ENCODE results near the gene C1QB.

Gene C1QB

DNA sequence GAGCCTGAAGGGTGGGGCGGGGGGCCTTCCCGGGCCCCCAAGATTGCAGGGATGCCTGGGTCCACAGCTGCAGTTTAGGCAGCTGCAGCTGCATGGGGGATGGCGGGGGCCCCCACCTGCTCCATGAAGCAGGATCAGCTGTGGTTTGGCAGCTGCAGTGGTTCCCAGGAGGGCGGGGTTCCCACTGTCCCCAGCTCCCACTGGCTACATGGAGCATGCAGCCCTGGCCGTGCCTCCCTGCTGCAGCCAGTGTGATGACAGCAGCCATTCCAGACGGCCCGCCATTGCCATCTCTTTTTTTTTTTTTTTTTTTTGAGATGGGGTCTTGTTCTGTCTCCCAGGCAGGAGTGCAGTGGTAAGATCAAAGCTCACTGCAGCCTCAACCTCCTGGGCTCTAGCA, 17.6 kb upstream of the C1QB start:
- DNase-seq: no peak

- DNase-seq: no peak
Observed at GRCh38 chr1:22636353-22636752, 16.7 kb upstream of the C1QB start, which contains the start of gene C1QA. Gene C1QA (plus strand): TSS chr1:22636628. CDS start chr1:22637617, 989 bp downstream.

GRCh38 chr1:22636927-22637326, 16.1 kb upstream of the C1QB start:
- DNase-seq: no peak

DNA sequence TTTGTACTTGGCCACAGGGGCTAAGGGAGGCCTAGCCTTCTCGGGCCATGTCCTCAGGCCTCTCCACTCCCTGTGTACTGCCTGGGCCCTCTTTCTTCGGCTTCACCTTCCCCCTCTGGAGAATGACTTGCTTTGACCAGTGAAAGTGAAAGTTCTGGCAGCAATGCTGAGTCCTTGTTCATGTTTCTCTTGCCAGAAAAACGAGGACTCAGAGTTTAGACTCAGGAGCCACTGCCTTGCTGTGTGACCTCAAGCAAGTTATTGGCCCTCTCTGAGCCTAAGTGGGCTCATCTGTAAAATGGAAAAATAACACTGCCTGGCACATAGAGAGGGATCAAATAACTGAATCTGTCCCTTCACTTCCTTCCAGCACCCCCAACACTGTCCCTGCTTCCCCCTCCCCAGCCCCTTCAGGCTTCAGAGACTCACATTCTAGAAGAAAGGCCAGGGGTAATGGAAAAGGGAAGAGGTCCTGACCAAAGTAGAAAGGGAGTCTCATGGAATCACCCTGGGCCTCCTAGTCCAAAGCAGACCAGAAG, 15.1 kb upstream of the C1QB start:
- no peak for DNase-seq

DNA sequence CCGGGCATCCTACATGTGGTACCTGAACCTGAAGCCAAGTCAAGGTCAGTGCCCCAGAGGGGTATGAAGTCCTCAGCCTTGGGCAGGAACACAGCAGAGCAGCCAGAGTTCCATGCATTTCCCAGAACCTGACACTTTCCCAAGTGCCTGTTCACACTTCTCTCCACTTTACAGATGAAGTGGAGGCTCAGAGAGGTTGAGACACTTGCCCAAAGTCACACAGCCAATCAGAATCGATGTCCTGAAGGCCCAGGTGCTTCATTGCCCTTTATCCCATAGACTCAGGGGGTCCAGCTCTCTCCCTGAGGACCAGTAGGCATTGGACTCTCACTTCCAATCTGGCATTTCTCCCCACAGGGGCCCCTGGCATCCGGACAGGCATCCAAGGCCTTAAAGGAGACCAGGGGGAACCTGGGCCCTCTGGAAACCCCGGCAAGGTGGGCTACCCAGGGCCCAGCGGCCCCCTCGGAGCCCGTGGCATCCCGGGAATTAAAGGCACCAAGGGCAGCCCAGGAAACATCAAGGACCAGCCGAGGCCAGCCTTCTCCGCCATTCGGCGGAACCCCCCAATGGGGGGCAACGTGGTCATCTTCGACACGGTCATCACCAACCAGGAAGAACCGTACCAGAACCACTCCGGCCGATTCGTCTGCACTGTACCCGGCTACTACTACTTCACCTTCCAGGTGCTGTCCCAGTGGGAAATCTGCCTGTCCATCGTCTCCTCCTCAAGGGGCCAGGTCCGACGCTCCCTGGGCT, 14.4 kb upstream of the C1QB start:
- no peak for DNase-seq

GRCh38 chr1:22639286-22639685, 13.8 kb upstream of the C1QB start:
- DNase-seq: no peak

GRCh38 chr1:22641247-22641646, 11.8 kb upstream of the C1QB start:
- no peak for DNase-seq

GRCh38 chr1:22641906-22642636, 11.0 kb upstream of the C1QB start:
- no peak for DNase-seq

- DNase-seq: no peak
Observed at GRCh38 chr1:22643381-22643780, 9.7 kb upstream of the C1QB start, which contains the start of gene C1QC. Gene C1QC (plus strand): TSS chr1:22643633. CDS start chr1:22644024, 391 bp downstream.

DNA sequence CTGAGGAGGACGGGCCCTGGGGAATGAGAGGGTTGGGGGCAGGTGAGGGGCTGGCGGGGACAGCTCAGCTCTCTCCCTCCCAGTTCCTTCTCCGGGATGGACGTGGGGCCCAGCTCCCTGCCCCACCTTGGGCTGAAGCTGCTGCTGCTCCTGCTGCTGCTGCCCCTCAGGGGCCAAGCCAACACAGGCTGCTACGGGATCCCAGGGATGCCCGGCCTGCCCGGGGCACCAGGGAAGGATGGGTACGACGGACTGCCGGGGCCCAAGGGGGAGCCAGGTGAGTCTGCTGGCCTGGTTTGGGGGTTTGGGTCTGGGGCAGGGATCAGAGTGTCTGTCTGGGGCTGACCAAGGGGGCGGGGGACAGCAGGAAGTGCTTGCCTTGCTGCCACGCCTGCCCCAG, 9.1 kb upstream of the C1QB start:
- DNase-seq: no peak

DNA sequence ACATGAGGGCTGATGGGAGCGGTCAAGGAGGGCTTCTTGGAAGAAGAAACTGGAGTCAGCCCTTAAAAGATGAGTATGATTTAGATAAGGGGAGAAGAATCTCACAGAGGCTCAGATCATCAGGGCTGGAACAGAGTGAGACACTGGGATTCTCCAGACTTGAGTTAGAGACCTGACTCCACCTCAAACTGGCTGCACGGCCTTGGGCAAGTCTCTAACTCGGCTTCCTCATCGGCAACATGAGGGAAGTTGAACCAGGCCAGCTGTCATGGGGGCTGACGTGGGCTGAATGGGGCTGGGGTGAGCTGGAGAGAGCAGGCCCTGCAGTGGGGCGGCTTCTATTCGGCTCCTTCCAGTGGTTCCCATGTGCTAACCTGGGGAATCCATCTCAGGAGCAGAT, 7.1 kb upstream of the C1QB start:
- no peak for DNase-seq

- no peak for DNase-seq
Observed at GRCh38 chr1:22646384-22646783, 6.7 kb upstream of the C1QB start.

DNA sequence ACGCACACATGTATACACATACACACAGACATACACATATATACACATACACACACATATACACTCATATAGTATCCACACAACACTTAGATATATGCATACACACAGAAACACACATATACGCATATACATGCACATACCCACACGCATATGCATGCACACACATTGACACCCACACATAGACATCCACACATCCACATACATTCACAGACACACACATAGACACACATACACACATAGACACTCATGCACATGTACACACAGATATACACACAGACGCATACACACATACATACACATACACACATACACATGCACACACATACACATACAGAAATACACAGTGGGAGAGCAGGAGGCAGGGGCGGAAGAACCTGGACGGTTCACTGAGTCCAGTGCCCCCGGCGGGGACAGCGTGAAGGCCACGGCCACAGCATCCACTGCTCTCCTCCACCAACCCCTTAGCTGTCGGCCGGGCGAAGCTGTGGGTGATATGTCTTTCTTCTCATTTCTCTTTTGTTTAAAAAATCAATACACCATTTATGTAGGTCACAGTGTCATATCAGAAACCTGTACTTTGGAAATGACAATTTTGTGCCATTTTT, 2.8 kb upstream of the C1QB start:
- no peak for DNase-seq

DNA sequence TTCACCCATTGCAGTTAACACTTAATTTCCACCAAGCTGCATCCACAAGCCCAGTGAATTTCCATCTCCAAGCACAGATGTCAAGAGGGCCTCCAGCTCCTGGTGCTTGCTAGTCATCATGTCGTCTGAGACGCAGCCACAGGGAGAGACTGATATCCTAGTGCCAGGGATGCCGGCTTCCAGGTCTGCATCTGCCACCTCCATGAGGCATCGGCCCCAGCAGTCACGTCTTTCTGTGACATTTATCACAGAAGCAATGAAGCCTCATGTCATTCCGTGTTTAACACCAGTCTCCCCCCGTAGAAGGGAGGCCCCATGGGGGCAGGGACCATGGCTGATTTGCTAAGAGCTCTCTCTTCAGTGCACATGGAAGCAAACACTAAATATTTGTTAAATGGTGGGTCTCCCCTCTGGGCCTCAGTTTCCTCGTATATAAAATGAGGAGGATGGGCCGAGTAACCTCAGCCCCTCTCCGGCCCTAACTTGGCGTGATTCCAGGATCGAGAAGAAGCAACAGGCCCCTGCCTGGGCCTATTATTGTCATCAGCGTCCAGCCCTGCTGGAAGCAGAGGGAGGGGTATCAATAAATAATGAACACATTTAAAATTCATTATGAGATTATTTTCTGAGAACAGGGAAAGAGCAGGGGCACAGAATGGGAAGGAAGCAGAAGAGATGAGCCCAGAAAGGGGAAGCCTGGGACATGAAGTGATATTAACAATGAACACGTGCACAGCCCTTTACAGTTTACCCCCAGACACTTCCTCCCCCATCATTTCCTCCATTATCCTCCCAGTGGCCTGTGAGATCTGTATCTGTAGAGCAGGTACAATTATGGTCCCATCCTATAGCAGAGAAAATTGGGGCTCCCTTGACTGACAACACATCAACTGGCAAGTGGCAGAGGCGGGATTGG, 837 bp upstream of the C1QB start:
- no peak for DNase-seq

- DNase-seq: no peak
Observed at GRCh38 chr1:22654692-22655091, 1.7 kb downstream of the C1QB start.

GRCh38 chr1:22658385-22659163, 5.5 kb downstream of the C1QB start:
- DNase-seq: no peak

GRCh38 chr1:22660716-22661241, 7.7 kb downstream of the C1QB start:
- DNase-seq: no peak

- DNase-seq: no peak
Observed at GRCh38 chr1:22661880-22662279, 8.8 kb downstream of the C1QB start.

GRCh38 chr1:22662318-22662717, 9.3 kb downstream of the C1QB start:
- DNase-seq: peak in 1 of 2 experiments; percentile 15

GRCh38 chr1:22662986-22663408, 10.0 kb downstream of the C1QB start:
- DNase-seq: no peak

DNA sequence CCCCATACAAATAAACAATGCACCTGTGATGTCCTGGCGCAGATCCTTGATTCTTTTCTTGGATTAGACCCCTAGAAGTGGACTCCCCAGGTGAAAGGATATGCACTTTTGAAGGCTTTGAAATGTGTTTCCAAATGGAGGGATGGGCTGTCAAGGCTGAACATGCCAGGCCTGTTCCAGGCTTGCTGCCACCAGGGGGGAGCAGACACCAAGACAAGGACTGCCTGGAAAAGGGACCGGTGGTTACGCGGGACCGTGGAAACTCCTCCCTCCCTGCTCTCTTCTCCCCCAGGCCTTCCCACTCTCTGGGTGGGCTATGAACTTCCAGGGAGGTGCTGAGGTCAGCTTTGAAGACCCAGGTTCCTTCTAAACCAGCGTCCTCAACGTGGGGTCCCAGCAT, 12.7 kb downstream of the C1QB start:
- DNase-seq: peak in 1 of 2 experiments; percentile 3
